Parathyroid adenoma (tissue), 2 donors: Measurements from ENCODE around the gene RAB35.

Source experiments
- H2AFZ ChIP-seq: fragments of 300-600 bp; sonication (generic); one replicate; pipeline ENCODE4 v1.7.0; 2017; ENCODE audit warnings: antibody characterized with exemption, mild to moderate bottlenecking
- H3K27ac ChIP-seq: fragments of 300-600 bp; sonication (generic); one replicate; pipeline ENCODE4 v1.7.0; 2017
- H3K27me3 ChIP-seq: fragments of 300-600 bp; sonication (generic); one replicate; pipeline ENCODE4 v1.7.0; 2017; ENCODE audit warnings: low read length; ENCODE audit not compliant: control insufficient read depth, insufficient read depth
- H3K36me3 ChIP-seq: fragments of 300-600 bp; sonication (generic); one replicate; pipeline ENCODE4 v1.7.0; 2017; ENCODE audit warnings: low read length; ENCODE audit not compliant: control insufficient read depth, insufficient read depth
- H3K4me1 ChIP-seq: fragments of 300-600 bp; sonication (generic); one replicate; pipeline ENCODE4 v1.7.0; 2017; ENCODE audit warnings: control low read depth
- H3K4me2 ChIP-seq: fragments of 300-600 bp; sonication (generic); one replicate; pipeline ENCODE4 v1.7.0; 2017; ENCODE audit warnings: low read length
- H3K4me3 ChIP-seq: fragments of 300-600 bp; sonication (generic); one replicate; pipeline ENCODE4 v1.7.0; 2017; ENCODE audit warnings: low read depth, low read length
- H3K79me2 ChIP-seq: fragments of 300-600 bp; sonication (generic); one replicate; pipeline ENCODE4 v1.7.0; 2017; ENCODE audit warnings: control low read depth
- H3K9ac ChIP-seq: fragments of 300-600 bp; sonication (generic); one replicate; pipeline ENCODE4 v1.7.0; 2017; ENCODE audit warnings: mild to moderate bottlenecking
- H3K9me3 ChIP-seq: fragments of 300-600 bp; sonication (generic); one replicate; pipeline ENCODE4 v1.7.0; 2017; ENCODE audit warnings: low read length; ENCODE audit not compliant: control insufficient read depth
- CTCF ChIP-seq: fragments of 300-600 bp; sonication (generic); IDR thresholded peaks from one replicate; pipeline ENCODE4 v1.7.0; 2017; ENCODE audit warnings: antibody characterized with exemption, mild to moderate bottlenecking
- donor health status: primary hyperparathyroidism.

Gene RAB35

GRCh38 chr12:120136093-120136770 is 19.7 kb upstream of the RAB35 start:
- TF ChIP-seq CTCF, result no peak
- H3K79me2 ChIP-seq, result peaks cover 4% of the 10 kb centered on the region
- no peak overlapping the region for H3K9ac ChIP-seq
- no peak overlapping the region for H3K27ac ChIP-seq
- no peaks in the 10 kb centered on the region for H3K9me3 ChIP-seq
- H3K4me2 ChIP-seq, result no peak overlapping the region
- H3K4me1 ChIP-seq, result no peaks in the 10 kb centered on the region
- no peaks in the 10 kb centered on the region for H3K27me3 ChIP-seq
- no peak overlapping the region for H2AFZ ChIP-seq
- H3K36me3 ChIP-seq, result no peaks in the 10 kb centered on the region
- H3K4me3 ChIP-seq, result no peak overlapping the region

DNA sequence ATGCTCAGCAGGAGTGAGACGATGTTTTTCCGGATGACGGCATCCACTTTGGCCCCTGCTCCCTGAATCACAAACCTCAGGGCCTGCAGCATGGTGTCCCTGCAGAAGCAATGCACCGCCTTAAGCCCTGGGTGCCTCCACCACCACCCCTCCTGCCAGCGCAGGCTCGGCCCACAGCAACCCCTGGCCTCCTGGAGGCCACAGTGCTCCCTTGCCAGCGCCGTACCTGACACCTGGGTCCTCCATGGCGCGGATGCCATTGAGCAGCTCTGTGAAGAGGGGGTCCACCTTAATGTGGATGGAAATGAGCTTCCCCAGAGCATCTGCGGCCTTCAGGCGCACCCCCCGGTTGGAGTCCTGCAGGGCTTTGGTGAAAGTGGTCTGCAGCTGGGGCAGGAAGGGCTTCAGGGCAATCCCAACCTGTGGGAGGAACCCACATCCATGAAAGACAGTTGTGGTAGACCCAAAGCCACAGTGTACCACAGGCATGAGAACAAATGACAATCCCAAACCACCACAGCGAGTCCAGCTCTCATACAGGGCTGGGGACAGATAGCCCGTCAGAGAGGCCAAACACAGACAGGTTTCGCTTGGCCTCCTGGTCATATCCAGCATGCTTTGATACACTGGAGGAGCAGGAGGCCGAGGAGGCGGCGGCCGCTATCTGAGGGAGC is 17.9 kb upstream of the RAB35 start:
- H3K79me2 ChIP-seq, result peaks cover 4% of the 10 kb centered on the region
- no peaks in the 10 kb centered on the region for H3K9me3 ChIP-seq
- TF ChIP-seq CTCF, result no peak
- H3K4me3 ChIP-seq, result no peak overlapping the region
- H3K27ac ChIP-seq, result no peak overlapping the region
- no peak overlapping the region for H2AFZ ChIP-seq
- H3K36me3 ChIP-seq, result no peaks in the 10 kb centered on the region
- no peaks in the 10 kb centered on the region for H3K27me3 ChIP-seq
- no peak overlapping the region for H3K4me2 ChIP-seq
- H3K9ac ChIP-seq, result no peak overlapping the region
- H3K4me1 ChIP-seq, result no peaks in the 10 kb centered on the region

DNA sequence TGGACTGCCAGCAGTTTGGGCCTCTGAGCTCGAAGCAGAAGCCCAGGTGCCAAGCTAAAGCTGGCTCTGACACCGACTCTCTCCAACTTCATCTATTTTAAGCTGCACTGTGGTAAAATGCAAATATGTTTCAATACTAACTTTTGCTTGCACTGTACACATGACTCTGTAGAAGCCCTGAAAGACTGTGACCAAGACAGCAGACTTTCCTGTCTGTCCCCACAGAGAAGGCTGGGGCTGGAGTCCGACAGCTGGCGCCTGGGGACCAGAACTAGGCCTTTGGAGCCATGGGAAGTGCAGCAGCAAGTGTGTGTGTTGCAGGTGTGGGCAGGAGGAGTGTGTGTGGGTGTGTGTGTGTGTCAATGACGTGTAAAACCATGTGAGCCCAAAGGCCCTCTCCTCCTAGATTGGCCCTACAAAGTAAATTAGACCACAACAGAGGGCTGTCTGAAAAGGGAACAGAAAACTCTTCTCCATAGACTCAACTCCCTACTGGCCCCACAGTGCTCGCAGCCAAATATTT is 16.4 kb upstream of the RAB35 start:
- Histone ChIP-seq H3K27ac (no peak overlapping the region), H3K4me1 (no peaks in the 10 kb centered on the region), H3K9ac (no peak overlapping the region), H3K4me2 (no peak overlapping the region), H3K79me2 (peaks cover 4% of the 10 kb centered on the region), H3K9me3 (no peaks in the 10 kb centered on the region), H2AFZ (no peak overlapping the region), H3K27me3 (no peaks in the 10 kb centered on the region), H3K4me3 (no peak overlapping the region), H3K36me3 (no peaks in the 10 kb centered on the region)
- no peak for TF ChIP-seq CTCF

- H3K27me3 ChIP-seq, result no peaks in the 10 kb centered on the region
- H3K9me3 ChIP-seq, result no peaks in the 10 kb centered on the region
- no peaks in the 10 kb centered on the region for H3K36me3 ChIP-seq
- no peak overlapping the region for H2AFZ ChIP-seq
- no peak overlapping the region for H3K27ac ChIP-seq
- TF ChIP-seq CTCF, result no peak
- no peaks in the 10 kb centered on the region for H3K4me1 ChIP-seq
- H3K79me2 ChIP-seq, result peaks cover 4% of the 10 kb centered on the region
- no peak overlapping the region for H3K9ac ChIP-seq
- H3K4me2 ChIP-seq, result no peak overlapping the region
- H3K4me3 ChIP-seq, result no peak overlapping the region
Observed at GRCh38 chr12:120132054-120132836, 15.7 kb upstream of the RAB35 start.
